ENCODE measurements around the gene LRRFIP1. TPM values are rescaled to one million over a fixed set of nuclear protein-coding genes. Genes with fewer than 3 reads are reported as not detected.

Gene LRRFIP1
- total and polyA plus RNA-seq, 2 of the 13 experiments (the other 11 are each of a cell fraction or from before 2014, with no cell fraction given): 15.9 to 40.5 TPM

DNA sequence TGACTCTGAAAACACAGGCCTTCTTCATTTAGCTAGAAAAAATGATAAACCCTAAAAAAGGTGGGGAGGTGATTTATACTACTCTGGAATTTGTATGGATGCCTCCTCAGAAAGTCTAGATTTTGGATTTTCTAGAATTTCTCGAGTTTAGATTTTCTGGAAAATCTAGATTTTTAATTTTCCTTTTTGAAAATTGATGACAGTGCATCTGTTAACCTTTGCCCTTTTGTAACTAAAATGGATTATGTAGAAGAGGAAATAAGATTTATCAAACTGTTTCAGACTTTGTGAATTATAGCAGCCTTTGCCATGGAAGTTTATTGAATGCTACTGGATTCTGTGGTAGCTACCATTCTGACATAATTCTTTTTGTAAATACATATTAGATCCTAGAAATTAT, 95.6 kb downstream of the LRRFIP1 start:
- TF ChIP-seq MAFF (IDR thresholded peaks at IDR 0.05; ENCODE audit: low read depth, low read length) (peak; percentile 66), MAFK (conservative IDR thresholded peaks at IDR 0.05 in 1 of 2, IDR thresholded peaks at IDR 0.05 in 1 of 2; ENCODE audit: low read length in 2 of 2) (peak; percentile 76 to 82), ZNF225 (CRISPR knock-in tag; IDR thresholded peaks at IDR 0.05) (no peak)
- Histone ChIP-seq H2AFZ (ENCODE audit: low read length) (no peak overlapping the region), H3K27me3 (ENCODE audit: control insufficient read depth in 1 of 2, insufficient read depth in 2 of 2, low read length in 2 of 2) (no peaks in the 10 kb centered on the region), H3K9ac (ENCODE audit: insufficient read depth, low read depth, low read length) (no peak overlapping the region), H3K4me1 (ENCODE audit: insufficient read depth, low read length) (peaks cover 42% of the 10 kb centered on the region), H3K36me3 (replicated peaks in 1 of 2; ENCODE audit: control insufficient read depth in 1 of 2, insufficient read depth in 2 of 2, low read length in 2 of 2) (peaks cover 2 to 14% of the 10 kb centered on the region in 2 experiments; a peak in 4 of 5 replicates), H3K9me3 (ENCODE audit: low read length) (no peaks in the 10 kb centered on the region), H3K27ac (ENCODE audit: extremely low read length, insufficient read depth, low read length) (no peak overlapping the region), H3K4me2 (ENCODE audit: low read depth, low read length) (no peak overlapping the region), H4K20me1 (ENCODE audit: insufficient read depth, low read length) (no peaks in the 10 kb centered on the region), H3K4me3 (replicated peaks in 1 of 3; ENCODE audit: insufficient read depth in 1 of 3, low read depth in 2 of 3, low read length in 3 of 3) (no peak overlapping the region), H3K79me2 (ENCODE audit: insufficient read depth, low read length) (peaks cover 15% of the 10 kb centered on the region)
- in situ Hi-C loops (cut with HindIII; ENCODE audit: extremely low pct_ligation_motif_present, low pct_unique_long_range_greater_than_20kb): no loop called here
- no peak for ATAC-seq
- no TSS peak for BruUV-seq (replicated peaks)
- 66% methylated on average over 1 of the region's 1 CpG for WGBS (ENCODE audit: low lambda C conversion rate)
- FAIRE-seq: no peak
- intact Hi-C loops (cut with micrococcal nuclease; ENCODE audit: unreplicated experiment): loop anchor here (1.0 kb wide), 1 partner anchor 8 kb away; no protein-coding TSS in a partner anchor
- no peak for DNase-seq (ENCODE audit: low spot score)
- ChIA-PET POLR2A (no interaction called here), CTCF (ENCODE audit: low intra/inter-chr PET ratio, low total read pairs) (no interaction called here)

DNA sequence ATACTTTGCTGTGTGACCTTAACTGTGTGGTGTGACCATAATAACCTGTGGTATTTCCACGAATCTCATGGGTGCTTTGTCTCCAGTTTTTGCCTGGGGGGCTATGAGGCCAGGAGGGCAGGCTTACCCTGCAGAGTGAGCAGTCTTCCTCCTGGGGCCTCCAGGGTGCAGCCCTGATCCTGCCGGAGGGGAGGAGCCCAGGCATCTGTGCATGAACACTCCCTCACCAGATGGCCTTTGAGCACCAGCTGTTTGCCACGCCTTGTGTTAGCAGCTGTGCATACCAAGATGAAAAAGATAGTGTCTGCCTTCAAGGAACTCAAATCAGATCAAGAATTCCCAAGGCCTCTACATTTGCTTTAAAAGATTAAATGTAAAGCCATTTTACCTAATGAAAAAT, 96.2 kb downstream of the LRRFIP1 start:
- Histone ChIP-seq H3K4me1 (ENCODE audit: insufficient read depth, low read length) (peaks cover 44% of the 10 kb centered on the region), H3K36me3 (replicated peaks in 1 of 2; ENCODE audit: control insufficient read depth in 1 of 2, insufficient read depth in 2 of 2, low read length in 2 of 2) (peaks cover 0 to 9% of the 10 kb centered on the region in 2 experiments; a peak in 4 of 5 replicates), H3K4me2 (ENCODE audit: low read depth, low read length) (no peak overlapping the region; the same call in 1 of the 2 replicates), H4K20me1 (ENCODE audit: insufficient read depth, low read length) (no peaks in the 10 kb centered on the region), H3K9me3 (ENCODE audit: low read length) (no peaks in the 10 kb centered on the region), H2AFZ (ENCODE audit: low read length) (no peak overlapping the region), H3K9ac (ENCODE audit: insufficient read depth, low read depth, low read length) (no peak overlapping the region), H3K79me2 (ENCODE audit: insufficient read depth, low read length) (peaks cover 16% of the 10 kb centered on the region), H3K27ac (ENCODE audit: extremely low read length, insufficient read depth, low read length) (no peak overlapping the region), H3K4me3 (replicated peaks in 1 of 3; ENCODE audit: insufficient read depth in 1 of 3, low read depth in 2 of 3, low read length in 3 of 3) (no peak overlapping the region), H3K27me3 (ENCODE audit: control insufficient read depth in 1 of 2, insufficient read depth in 2 of 2, low read length in 2 of 2) (no peaks in the 10 kb centered on the region)
- DNase-seq (ENCODE audit: low spot score): peak; percentile 74
- intact Hi-C loops (cut with micrococcal nuclease; ENCODE audit: unreplicated experiment): loop anchor here (1.0 kb wide), 1 partner anchor 8 kb away; no protein-coding TSS in a partner anchor
- WGBS (ENCODE audit: low lambda C conversion rate): 9% methylated on average over 2 of the region's 3 CpGs
- peak; percentile 37 for FAIRE-seq
- CTCF ChIA-PET (ENCODE audit: low intra/inter-chr PET ratio, low total read pairs): interaction anchor here (0.7 to 0.9 kb wide), 2 partner anchors 20 to 110 kb away, joined by 3 read pairs; no protein-coding TSS in a partner anchor
- ATAC-seq: peak; percentile 91
- POLR2A ChIA-PET: interaction anchor here (1.1 kb wide), 1 partner anchor 31 kb away, joined by 4 read pairs; no protein-coding TSS in a partner anchor
- no TSS peak for BruUV-seq (replicated peaks)
- in situ Hi-C loops (cut with HindIII; ENCODE audit: extremely low pct_ligation_motif_present, low pct_unique_long_range_greater_than_20kb): no loop called here
- no peak for TF ChIP-seq FOXP1 (IDR thresholded peaks at IDR 0.05)
- TF ChIP-seq FOXP1 (CRISPR knock-in tag; IDR thresholded peaks at IDR 0.05): 0 out of 2 replicates have a peak, but pooled peaks have one; percentile 17
- no peak for TF ChIP-seq ZNF781 (CRISPR knock-in tag; IDR thresholded peaks at IDR 0.05; ENCODE audit: borderline replicate concordance, not compliant biosample characterization)
- TF ChIP-seq KDM4B (CRISPR knock-in tag; IDR thresholded peaks at IDR 0.05): no peak
- TF ChIP-seq ZNF18 (CRISPR knock-in tag; IDR thresholded peaks at IDR 0.05; ENCODE audit: insufficient replicate concordance): no peak
- TF ChIP-seq, protein P1, sequence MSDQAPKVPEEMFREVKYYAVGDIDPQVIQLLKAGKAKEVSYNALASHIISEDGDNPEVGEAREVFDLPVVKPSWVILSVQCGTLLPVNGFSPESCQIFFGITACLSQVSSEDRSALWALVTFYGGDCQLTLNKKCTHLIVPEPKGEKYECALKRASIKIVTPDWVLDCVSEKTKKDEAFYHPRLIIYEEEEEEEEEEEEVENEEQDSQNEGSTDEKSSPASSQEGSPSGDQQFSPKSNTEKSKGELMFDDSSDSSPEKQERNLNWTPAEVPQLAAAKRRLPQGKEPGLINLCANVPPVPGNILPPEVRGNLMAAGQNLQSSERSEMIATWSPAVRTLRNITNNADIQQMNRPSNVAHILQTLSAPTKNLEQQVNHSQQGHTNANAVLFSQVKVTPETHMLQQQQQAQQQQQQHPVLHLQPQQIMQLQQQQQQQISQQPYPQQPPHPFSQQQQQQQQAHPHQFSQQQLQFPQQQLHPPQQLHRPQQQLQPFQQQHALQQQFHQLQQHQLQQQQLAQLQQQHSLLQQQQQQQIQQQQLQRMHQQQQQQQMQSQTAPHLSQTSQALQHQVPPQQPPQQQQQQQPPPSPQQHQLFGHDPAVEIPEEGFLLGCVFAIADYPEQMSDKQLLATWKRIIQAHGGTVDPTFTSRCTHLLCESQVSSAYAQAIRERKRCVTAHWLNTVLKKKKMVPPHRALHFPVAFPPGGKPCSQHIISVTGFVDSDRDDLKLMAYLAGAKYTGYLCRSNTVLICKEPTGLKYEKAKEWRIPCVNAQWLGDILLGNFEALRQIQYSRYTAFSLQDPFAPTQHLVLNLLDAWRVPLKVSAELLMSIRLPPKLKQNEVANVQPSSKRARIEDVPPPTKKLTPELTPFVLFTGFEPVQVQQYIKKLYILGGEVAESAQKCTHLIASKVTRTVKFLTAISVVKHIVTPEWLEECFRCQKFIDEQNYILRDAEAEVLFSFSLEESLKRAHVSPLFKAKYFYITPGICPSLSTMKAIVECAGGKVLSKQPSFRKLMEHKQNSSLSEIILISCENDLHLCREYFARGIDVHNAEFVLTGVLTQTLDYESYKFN (CRISPR knock-in tag; conservative IDR thresholded peaks at IDR 0.05): peak; percentile 60; the same call in 1 of the 2 replicates
- TF ChIP-seq ZNF331 (CRISPR knock-in tag; IDR thresholded peaks at IDR 0.05): peak; percentile 64
- peak; percentile 70 for TF ChIP-seq HDAC2 (CRISPR knock-in tag; IDR thresholded peaks at IDR 0.05)
- no peak for TF ChIP-seq ATF7 (IDR thresholded peaks at IDR 0.05)
- TF ChIP-seq ATF7 (CRISPR knock-in tag; IDR thresholded peaks at IDR 0.05): no peak

Data from HepG2 (cell line).